ENCODE measurements around the gene LNX1.

DNA sequence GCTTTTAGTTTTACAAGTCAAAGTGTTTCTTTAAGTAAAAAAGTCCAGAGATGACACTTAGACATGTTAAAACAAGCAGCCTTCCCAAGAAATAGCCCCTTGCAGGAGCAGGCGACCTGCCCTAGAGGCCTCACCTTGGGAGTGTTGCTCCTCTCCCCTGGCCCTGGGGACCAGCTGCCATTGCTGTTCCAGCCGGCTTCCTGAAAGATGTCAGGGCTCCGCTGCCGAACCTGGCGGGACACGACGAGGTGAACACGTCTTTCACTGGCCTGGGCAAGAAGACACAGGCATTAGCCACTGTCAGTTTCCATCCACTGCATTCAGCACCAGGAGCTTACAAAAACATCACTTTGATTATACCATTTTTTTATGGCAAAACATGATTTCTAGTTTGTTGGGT lies 109.7 kb downstream of the LNX1 start:
- TF ChIP-seq, protein P1, sequence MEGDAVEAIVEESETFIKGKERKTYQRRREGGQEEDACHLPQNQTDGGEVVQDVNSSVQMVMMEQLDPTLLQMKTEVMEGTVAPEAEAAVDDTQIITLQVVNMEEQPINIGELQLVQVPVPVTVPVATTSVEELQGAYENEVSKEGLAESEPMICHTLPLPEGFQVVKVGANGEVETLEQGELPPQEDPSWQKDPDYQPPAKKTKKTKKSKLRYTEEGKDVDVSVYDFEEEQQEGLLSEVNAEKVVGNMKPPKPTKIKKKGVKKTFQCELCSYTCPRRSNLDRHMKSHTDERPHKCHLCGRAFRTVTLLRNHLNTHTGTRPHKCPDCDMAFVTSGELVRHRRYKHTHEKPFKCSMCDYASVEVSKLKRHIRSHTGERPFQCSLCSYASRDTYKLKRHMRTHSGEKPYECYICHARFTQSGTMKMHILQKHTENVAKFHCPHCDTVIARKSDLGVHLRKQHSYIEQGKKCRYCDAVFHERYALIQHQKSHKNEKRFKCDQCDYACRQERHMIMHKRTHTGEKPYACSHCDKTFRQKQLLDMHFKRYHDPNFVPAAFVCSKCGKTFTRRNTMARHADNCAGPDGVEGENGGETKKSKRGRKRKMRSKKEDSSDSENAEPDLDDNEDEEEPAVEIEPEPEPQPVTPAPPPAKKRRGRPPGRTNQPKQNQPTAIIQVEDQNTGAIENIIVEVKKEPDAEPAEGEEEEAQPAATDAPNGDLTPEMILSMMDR (IDR thresholded peaks at IDR 0.05), result no peak
- no peak for TF ChIP-seq EP300 (IDR thresholded peaks at IDR 0.05)

Measured in tibial nerve (tissue), 4 donors.